SK-N-MC (cell line): ENCODE results near the gene ZNF330.

Source experiments
- EZH2 ChIP-seq: fragments of 200-600 bp; sonication (generic); IDR thresholded peaks from one replicate; pipeline ENCODE4 v1.6.1; 2017; ENCODE audit warnings: antibody characterized with exemption
- FOXP2 ChIP-seq: optimal IDR thresholded peaks from 2 replicates; pipeline ENCODE3; 2011; ENCODE audit warnings: mild to moderate bottlenecking, moderate library complexity; ENCODE audit not compliant: insufficient read depth; ENCODE audit errors: extremely low read length, control extremely low read depth
- POLR2AphosphoS5 ChIP-seq: IDR thresholded peaks from 2 replicates; pipeline ENCODE4 v1.6.1; 2012; ENCODE audit warnings: mild to moderate bottlenecking, low read depth, low read length, borderline replicate concordance

GRCh38 chr4:141240259-141240658 is 19.6 kb downstream of the ZNF330 start:
- TF ChIP-seq EZH2: no peak
- TF ChIP-seq POLR2AphosphoS5: no peak
- TF ChIP-seq FOXP2: no peak
